ENCODE measurements around the gene LCN15. TPM values are rescaled to one million over a fixed set of nuclear protein-coding genes. Genes with fewer than 3 reads are reported as not detected.

Gene LCN15
- total RNA-seq, 1 donor from 2014 or later, result 1.3 TPM

DNA sequence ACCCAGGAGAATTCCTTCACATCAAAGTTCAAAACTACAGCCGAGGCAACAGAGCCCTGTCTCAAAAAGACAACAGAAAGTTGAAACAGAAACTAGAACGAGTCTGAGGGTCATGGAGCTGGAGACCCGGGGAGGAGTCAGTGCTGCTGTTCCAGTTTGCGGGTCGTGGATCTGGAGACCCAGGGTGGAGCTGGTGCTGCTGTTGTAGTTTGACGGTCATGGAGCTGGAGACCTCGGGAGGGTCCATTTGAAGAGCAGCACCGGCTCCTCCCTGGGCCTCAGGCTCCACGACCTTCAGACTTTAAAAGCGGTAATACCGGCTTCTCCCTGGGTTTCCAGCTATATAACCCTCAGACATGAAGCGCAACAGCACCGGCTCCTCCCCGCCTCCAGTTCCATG lies 13.0 kb upstream of the LCN15 start:
- no peak for DNase-seq (ENCODE audit: low spot score in 2 of 2, unreplicated experiment in 2 of 2)
- Mint-ChIP-seq H3K4me1 (peaks cover 18% of the 10 kb centered on the region), H3K36me3 (no peaks in the 10 kb centered on the region), H3K9me3 (peaks cover 15% of the 10 kb centered on the region), H3K27ac (no peak overlapping the region), H3K27me3 (ENCODE audit: low read depth) (peaks cover 34% of the 10 kb centered on the region), H3K4me3 (no peak overlapping the region)
- TF ChIP-seq, protein P1, sequence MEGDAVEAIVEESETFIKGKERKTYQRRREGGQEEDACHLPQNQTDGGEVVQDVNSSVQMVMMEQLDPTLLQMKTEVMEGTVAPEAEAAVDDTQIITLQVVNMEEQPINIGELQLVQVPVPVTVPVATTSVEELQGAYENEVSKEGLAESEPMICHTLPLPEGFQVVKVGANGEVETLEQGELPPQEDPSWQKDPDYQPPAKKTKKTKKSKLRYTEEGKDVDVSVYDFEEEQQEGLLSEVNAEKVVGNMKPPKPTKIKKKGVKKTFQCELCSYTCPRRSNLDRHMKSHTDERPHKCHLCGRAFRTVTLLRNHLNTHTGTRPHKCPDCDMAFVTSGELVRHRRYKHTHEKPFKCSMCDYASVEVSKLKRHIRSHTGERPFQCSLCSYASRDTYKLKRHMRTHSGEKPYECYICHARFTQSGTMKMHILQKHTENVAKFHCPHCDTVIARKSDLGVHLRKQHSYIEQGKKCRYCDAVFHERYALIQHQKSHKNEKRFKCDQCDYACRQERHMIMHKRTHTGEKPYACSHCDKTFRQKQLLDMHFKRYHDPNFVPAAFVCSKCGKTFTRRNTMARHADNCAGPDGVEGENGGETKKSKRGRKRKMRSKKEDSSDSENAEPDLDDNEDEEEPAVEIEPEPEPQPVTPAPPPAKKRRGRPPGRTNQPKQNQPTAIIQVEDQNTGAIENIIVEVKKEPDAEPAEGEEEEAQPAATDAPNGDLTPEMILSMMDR (IDR thresholded peaks at IDR 0.05; ENCODE audit: unreplicated experiment), result no peak

DNA sequence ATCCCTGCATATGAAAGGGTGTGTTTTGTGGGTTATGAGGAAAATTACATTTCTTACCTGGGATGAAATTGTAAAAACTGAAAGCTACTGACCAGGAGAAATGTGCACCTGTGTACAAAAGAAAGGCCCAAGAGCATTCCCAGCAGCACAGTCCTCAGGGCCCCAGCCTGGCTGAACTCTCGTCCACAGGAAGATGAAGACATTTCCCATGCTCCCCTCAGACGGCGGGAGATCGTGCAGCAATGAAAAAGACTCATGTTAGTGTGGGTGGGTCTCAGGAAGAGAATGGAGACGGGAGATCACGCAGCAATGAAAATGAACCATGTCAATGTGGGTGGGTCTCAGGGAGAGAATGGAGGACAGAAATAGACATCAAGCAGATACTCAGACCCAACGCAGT lies 12.6 kb upstream of the LCN15 start:
- Mint-ChIP-seq H3K27me3 (ENCODE audit: low read depth) (peaks cover 34% of the 10 kb centered on the region), H3K4me3 (no peak overlapping the region)

DNA sequence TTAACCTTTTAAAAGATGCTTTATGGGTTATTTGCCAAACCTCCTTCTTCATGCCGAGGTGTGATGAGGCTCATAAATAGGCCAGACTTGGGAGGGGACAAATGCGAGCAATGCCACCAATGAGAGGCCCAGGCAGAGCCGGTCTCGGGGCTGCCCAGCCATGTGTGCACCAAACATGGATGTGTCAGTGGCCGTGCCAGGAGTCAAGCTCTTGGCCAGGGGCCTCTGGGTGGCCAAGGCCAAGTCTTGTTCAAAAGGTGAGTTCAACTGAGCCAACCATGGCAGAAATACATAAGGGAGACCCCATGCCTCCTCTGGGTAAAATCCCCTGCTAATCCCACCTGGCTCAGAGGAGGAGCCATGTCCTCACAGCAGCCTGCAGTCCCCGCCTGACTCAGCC lies 10.9 kb upstream of the LCN15 start:
- H3K4me1 Mint-ChIP-seq, result peaks cover 5% of the 10 kb centered on the region
- H3K9me3 Mint-ChIP-seq, result peaks cover 15% of the 10 kb centered on the region
- TF ChIP-seq, protein P1 (IDR thresholded peaks at IDR 0.05; ENCODE audit: unreplicated experiment), result no peak
- H3K27ac Mint-ChIP-seq, result no peak overlapping the region
- no peak overlapping the region for H3K4me3 Mint-ChIP-seq
- DNase-seq (ENCODE audit: low spot score in 2 of 2, unreplicated experiment in 2 of 2), result no peak
- peaks cover 31% of the 10 kb centered on the region for H3K27me3 Mint-ChIP-seq (ENCODE audit: low read depth)
- H3K36me3 Mint-ChIP-seq, result no peaks in the 10 kb centered on the region

More for the DNA sequence above, 12.6 kb upstream of the LCN15 start:
- no peak for DNase-seq (ENCODE audit: low spot score in 2 of 2, unreplicated experiment in 2 of 2)
- Mint-ChIP-seq H3K4me1 (peaks cover 16% of the 10 kb centered on the region), H3K36me3 (no peaks in the 10 kb centered on the region), H3K9me3 (peaks cover 15% of the 10 kb centered on the region), H3K27ac (no peak overlapping the region)
- TF ChIP-seq, protein P1 (IDR thresholded peaks at IDR 0.05; ENCODE audit: unreplicated experiment), result no peak

DNA sequence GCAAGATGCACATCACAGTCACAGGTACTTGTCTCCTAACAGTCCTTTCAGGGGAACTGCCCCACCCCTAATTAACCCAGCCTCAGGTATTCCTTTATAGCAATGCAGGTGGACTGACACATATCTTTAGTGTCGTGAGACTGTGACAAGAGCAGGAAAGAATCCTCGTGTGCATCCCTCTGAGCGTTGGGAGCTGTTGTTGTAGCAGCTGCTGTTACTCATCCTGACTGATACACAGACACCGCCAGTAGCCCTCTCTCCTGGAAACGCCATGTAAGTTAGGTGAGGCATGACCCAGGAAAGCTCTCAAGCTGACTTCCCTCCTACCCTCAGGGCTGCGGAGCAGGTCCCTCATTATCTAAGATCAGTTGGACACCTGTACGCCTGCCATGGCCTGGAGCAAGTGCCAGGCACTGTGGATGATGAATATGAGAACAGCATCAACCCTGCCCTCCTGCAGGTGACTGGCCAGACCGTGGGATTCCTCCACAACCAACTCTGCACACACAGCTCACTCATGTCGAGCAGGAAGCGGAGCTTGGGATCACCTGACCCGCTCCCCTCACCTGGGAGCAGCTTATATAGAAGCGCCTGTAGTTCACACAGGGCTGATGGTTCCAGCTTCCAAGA lies 10.2 kb upstream of the LCN15 start:
- TF ChIP-seq, protein P1 (IDR thresholded peaks at IDR 0.05; ENCODE audit: unreplicated experiment), result no peak
- Mint-ChIP-seq H3K27me3 (ENCODE audit: low read depth) (peaks cover 28% of the 10 kb centered on the region), H3K4me1 (peaks cover 5% of the 10 kb centered on the region), H3K27ac (no peak overlapping the region), H3K9me3 (peaks cover 15% of the 10 kb centered on the region), H3K4me3 (no peak overlapping the region), H3K36me3 (no peaks in the 10 kb centered on the region)
- no peak for DNase-seq (ENCODE audit: low spot score in 2 of 2, unreplicated experiment in 2 of 2)

DNA sequence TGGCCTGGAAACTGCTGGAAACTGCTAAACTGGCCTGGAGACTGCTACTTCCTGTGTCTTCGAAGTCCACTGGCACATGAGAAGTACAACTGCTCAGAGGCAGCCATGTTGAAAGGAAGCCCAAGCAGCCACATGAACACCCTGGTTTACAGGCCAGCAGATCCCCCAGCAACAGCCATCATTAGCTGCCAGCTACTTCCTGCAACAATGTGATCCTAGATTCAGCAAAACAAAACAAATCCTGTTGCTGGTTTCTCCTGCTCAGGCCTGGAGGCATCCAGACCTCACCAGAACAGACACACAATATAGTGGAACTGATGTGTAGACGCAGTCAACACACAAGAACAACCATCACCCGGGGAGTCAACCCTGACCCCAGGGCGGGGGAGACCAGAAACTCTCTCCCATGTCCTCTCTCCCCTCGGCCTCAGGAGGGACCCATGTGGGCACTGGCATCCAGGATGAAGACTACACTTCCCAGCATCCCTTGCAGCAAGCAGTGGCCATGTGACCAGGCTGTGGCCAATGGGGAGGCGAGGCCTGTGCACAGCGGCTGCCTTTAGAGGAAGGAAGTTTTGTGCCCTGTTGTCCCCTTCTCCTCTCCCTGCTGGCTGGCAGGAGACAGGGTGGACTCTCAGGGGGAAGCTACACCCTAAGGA lies 9.2 kb upstream of the LCN15 start:
- no peak overlapping the region for H3K27ac Mint-ChIP-seq
- no peak for DNase-seq (ENCODE audit: low spot score in 2 of 2, unreplicated experiment in 2 of 2)

More for the DNA sequence above, 9.2 kb upstream of the LCN15 start:
- Mint-ChIP-seq H3K36me3 (no peaks in the 10 kb centered on the region), H3K27me3 (ENCODE audit: low read depth) (peaks cover 20% of the 10 kb centered on the region), H3K4me3 (no peak overlapping the region), H3K9me3 (peaks cover 10% of the 10 kb centered on the region), H3K4me1 (peaks cover 5% of the 10 kb centered on the region)
- TF ChIP-seq, protein P1 (IDR thresholded peaks at IDR 0.05; ENCODE audit: unreplicated experiment), result no peak
